ENCODE results near the gene CPS1.
A peak's percentile ranks its signal among the peaks of the same experiment; 100 is the strongest.

The CPS1 gene

DNA sequence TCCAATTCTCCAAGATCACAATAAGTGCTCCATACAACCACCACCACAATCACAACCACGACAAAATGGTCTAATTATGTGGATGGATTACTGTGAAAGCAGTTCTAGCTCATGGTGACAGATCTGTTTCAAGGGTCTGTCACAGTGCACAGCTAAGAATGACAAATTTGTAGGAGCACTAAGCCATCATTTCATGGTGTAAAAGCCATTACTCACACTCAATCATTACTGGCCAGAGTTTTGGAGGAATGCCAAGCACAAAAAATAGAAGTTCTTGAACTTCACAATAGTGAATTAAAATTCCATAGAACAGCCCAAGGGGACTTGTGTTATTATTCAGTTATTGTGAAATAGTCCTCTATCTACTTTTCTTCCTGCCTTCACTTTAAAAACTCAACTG, 2.3 kb downstream of the CPS1 start:
- no peak for DNase-seq
- TF ChIP-seq POLR2A (IDR thresholded peaks at IDR 0.05; ENCODE audit: low read length) (no peak), GATA1 (IDR thresholded peaks at IDR 0.05; ENCODE audit: low read depth, low read length) (no peak)

DNA sequence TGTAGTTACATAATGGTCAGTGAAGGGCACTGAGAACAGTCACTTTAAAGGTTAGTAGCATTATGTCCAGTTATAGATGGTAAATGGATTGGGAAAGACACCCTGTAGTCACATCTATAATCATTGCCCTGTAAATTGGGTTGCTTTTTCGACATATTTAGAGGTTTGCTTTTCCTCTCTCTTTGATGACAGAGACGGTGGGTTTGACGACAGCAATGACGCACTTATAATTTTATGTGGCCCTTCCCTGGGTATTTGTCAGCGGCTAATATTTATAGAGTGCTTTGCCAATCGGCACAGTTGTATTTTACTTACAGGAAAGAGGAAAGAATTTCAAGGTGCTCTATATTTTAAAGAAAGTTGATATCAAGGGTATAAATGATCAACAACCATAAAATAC, 2.8 kb downstream of the CPS1 start:
- no peak for TF ChIP-seq GATA1 (IDR thresholded peaks at IDR 0.05; ENCODE audit: low read depth, low read length)
- no peak for TF ChIP-seq POLR2A (IDR thresholded peaks at IDR 0.05; ENCODE audit: low read length)
- DNase-seq, result no peak

GRCh38 chr2:210561475-210561874, 5.1 kb downstream of the CPS1 start:
- TF ChIP-seq POLR2A (IDR thresholded peaks at IDR 0.05; ENCODE audit: low read length), result no peak
- no peak for TF ChIP-seq GATA1 (IDR thresholded peaks at IDR 0.05; ENCODE audit: low read depth, low read length)
- no peak for DNase-seq

GRCh38 chr2:210562091-210562490, 5.7 kb downstream of the CPS1 start:
- no peak for DNase-seq
- TF ChIP-seq GATA1 (IDR thresholded peaks at IDR 0.05; ENCODE audit: low read depth, low read length) (no peak), POLR2A (IDR thresholded peaks at IDR 0.05; ENCODE audit: low read length) (no peak)

DNA sequence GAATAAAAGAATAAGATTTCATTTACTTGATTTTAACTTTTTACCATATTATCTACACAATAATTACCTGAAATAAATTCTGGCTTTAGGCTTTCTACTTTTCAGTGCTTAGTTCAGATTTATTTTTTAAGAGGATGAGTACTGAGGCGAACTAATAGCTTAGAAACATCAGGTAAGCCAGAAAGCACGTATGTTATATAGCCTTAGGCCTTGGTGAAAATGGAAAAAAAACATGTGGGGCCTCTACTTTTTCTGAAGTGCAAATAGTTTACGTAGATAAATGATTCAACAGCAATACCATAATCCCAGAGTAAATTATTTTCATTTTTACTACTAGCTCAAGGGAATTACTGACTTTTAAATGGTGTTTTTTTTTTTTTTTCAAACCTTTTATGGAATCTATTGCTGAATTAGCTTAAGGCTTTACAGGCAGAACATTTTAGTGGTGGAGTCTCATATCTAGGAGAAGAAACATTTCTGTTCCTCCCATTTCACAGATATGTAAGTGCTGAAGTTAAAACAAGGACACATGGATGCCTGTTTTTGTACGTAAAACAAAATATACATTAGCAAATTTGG, 6.2 kb downstream of the CPS1 start:
- no peak for DNase-seq
- TF ChIP-seq POLR2A (IDR thresholded peaks at IDR 0.05; ENCODE audit: low read length), result no peak
- TF ChIP-seq GATA1 (IDR thresholded peaks at IDR 0.05; ENCODE audit: low read depth, low read length), result no peak

- DNase-seq, result no peak
- TF ChIP-seq GATA1 (IDR thresholded peaks at IDR 0.05; ENCODE audit: low read depth, low read length), result no peak
- TF ChIP-seq POLR2A (IDR thresholded peaks at IDR 0.05; ENCODE audit: low read length), result no peak
Measured at GRCh38 chr2:210567279-210567678, 10.9 kb downstream of the CPS1 start.

- DNase-seq, result no peak
- TF ChIP-seq POLR2A (IDR thresholded peaks at IDR 0.05; ENCODE audit: low read length) (no peak), GATA1 (IDR thresholded peaks at IDR 0.05; ENCODE audit: low read depth, low read length) (no peak)
Measured at GRCh38 chr2:210568108-210568507, 11.7 kb downstream of the CPS1 start.

- peak; percentile 39 to 60 for DNase-seq
- no peak for TF ChIP-seq GATA1 (IDR thresholded peaks at IDR 0.05; ENCODE audit: low read depth, low read length)
- no peak for TF ChIP-seq POLR2A (IDR thresholded peaks at IDR 0.05; ENCODE audit: low read length)
Measured at GRCh38 chr2:210577263-210578071, 21.1 kb downstream of the CPS1 start.

- DNase-seq, result no peak
- no peak for TF ChIP-seq POLR2A (IDR thresholded peaks at IDR 0.05; ENCODE audit: low read length)
- no peak for TF ChIP-seq GATA1 (IDR thresholded peaks at IDR 0.05; ENCODE audit: low read depth, low read length)
Measured at GRCh38 chr2:210584834-210585233, 28.4 kb downstream of the CPS1 start.

DNA sequence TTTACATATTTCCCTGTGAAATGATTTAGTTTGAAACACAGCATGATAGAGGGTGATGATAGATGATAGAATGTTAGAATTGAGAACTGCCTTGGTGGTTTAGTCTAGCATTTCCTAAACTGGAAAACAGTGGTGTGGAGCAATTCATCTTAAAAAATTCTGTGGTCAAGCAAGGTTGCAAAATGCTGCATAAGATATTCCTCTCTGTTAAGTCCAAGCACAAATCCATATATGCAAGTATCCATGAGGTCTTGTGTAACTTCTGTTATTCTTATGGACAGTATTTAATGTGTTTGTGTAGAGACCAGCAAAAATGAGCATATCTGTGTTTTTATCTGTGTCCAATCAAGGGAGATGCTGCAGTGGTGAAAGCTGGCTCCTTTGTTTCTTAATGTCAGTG, 30.0 kb downstream of the CPS1 start:
- no peak for DNase-seq
- no peak for TF ChIP-seq GATA1 (IDR thresholded peaks at IDR 0.05; ENCODE audit: low read depth, low read length)
- no peak for TF ChIP-seq POLR2A (IDR thresholded peaks at IDR 0.05; ENCODE audit: low read length)

- no peak for TF ChIP-seq POLR2A (IDR thresholded peaks at IDR 0.05; ENCODE audit: low read length)
- no peak for TF ChIP-seq GATA1 (IDR thresholded peaks at IDR 0.05; ENCODE audit: low read depth, low read length)
- no peak for DNase-seq
Measured at GRCh38 chr2:210591663-210592062, 35.3 kb downstream of the CPS1 start.

GRCh38 chr2:210592726-210593125, 36.3 kb downstream of the CPS1 start:
- no peak for TF ChIP-seq GATA1 (IDR thresholded peaks at IDR 0.05; ENCODE audit: low read depth, low read length)
- no peak for TF ChIP-seq POLR2A (IDR thresholded peaks at IDR 0.05; ENCODE audit: low read length)
- no peak for DNase-seq

- no peak for DNase-seq
- TF ChIP-seq GATA1 (IDR thresholded peaks at IDR 0.05; ENCODE audit: low read depth, low read length), result no peak
- no peak for TF ChIP-seq POLR2A (IDR thresholded peaks at IDR 0.05; ENCODE audit: low read length)
Measured at GRCh38 chr2:210593166-210593565, 36.8 kb downstream of the CPS1 start.

DNA sequence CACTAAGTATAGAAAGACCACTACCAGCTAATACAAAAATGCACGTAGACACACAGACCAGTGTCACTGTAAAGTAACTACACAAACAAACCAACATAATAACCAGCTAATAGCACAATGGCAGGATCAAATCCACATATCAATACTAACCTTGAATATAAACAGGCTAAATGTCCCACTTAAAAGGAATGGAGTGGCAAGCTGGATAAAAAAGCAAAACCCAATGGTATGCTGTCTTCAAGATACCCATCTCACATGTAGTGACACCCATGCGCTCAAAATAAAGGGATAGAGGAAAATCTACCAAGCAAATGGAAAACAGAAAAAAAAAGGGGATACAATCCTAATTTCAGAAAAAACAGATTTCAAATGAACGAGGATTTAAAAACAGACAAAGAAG, 41.8 kb downstream of the CPS1 start:
- no peak for DNase-seq
- TF ChIP-seq POLR2A (IDR thresholded peaks at IDR 0.05; ENCODE audit: low read length) (no peak), GATA1 (IDR thresholded peaks at IDR 0.05; ENCODE audit: low read depth, low read length) (no peak)

GRCh38 chr2:210599476-210599875, 43.1 kb downstream of the CPS1 start:
- no peak for DNase-seq
- TF ChIP-seq POLR2A (IDR thresholded peaks at IDR 0.05; ENCODE audit: low read length), result no peak
- TF ChIP-seq GATA1 (IDR thresholded peaks at IDR 0.05; ENCODE audit: low read depth, low read length), result no peak
